ENCODE results near the gene KSR2.

- no peak for TF ChIP-seq CTCF (conservative IDR thresholded peaks at IDR 0.05; ENCODE audit: low read depth, low read length)
- TF ChIP-seq EZH2 (IDR thresholded peaks at IDR 0.05; ENCODE audit: borderline replicate concordance, low read depth, low read length, poor library complexity, severe bottlenecking) = no peak
Measured at GRCh38 chr12:117842630-117843029, 126.2 kb downstream of the KSR2 start.

Measured in A673 (cell line).